Bronchial epithelial cell (primary cell): Measurements from ENCODE around the gene LMO4. TPM values are rescaled to one million over a fixed set of nuclear protein-coding genes. Genes with fewer than 3 reads are reported as not detected.
A peak's percentile ranks its signal among the peaks of the same experiment; 100 is the strongest.

ENCODE experiments used
- DNase-seq: peaks from one replicate; pipeline ENCODE4 v3.0.0-alpha.2; 2010; ENCODE audit warnings: low read depth
- FAIRE-seq: peaks from 2 replicates; lab custom pipeline; 2011; peaks lifted over from hg19 to GRCh38; lab: Jason Lieb, UNC
- H3K27me3 ChIP-seq: 2 replicates; pipeline ENCODE4 v1.5.1; 2011; ENCODE audit warnings: low read length; ENCODE audit not compliant: control insufficient read depth, insufficient read depth
- H3K36me3 ChIP-seq: 2 replicates; pipeline ENCODE4 v1.5.1; 2011; ENCODE audit warnings: low read length; ENCODE audit not compliant: control insufficient read depth, insufficient read depth
- H3K4me3 ChIP-seq: 2 replicates; pipeline ENCODE4 v1.5.1; 2011; ENCODE audit warnings: mild to moderate bottlenecking, low read depth, low read length, control low read depth
- CTCF ChIP-seq: IDR thresholded peaks from 2 replicates; pipeline ENCODE4 v1.5.1; 2011; ENCODE audit warnings: mild to moderate bottlenecking, moderate library complexity, low read length, control low read depth, inconsistent platforms; ENCODE audit not compliant: insufficient read depth, severe bottlenecking
- total RNA-seq: library from RNA; depleted of rRNA; stranded (reverse); fragments of >200 nt; gene quantifications from 2 replicates; pipeline ENCODE4 v1.2.1, GENCODE V29; 2014

LMO4 gene
- total RNA-seq, 1 donor from 2014 or later: 73.7 TPM

- FAIRE-seq: no peak
- Histone ChIP-seq H3K36me3 (no peaks in the 10 kb centered on the region), H3K27me3 (no peaks in the 10 kb centered on the region), H3K4me3 (no peak overlapping the region)
- DNase-seq: peak; percentile 52
- peak; percentile 52 for TF ChIP-seq CTCF
Measured at GRCh38 chr1:87292684-87293493, 35.8 kb upstream of the LMO4 start.

GRCh38 chr1:87294633-87295032, 34.0 kb upstream of the LMO4 start:
- H3K36me3 ChIP-seq: no peaks in the 10 kb centered on the region
- no peak for DNase-seq
- no peaks in the 10 kb centered on the region for H3K27me3 ChIP-seq
- FAIRE-seq: no peak
- no peak for TF ChIP-seq CTCF
- H3K4me3 ChIP-seq: no peak overlapping the region

- no peak for TF ChIP-seq CTCF
Measured at GRCh38 chr1:87295445-87296110, 33.1 kb upstream of the LMO4 start.

GRCh38 chr1:87296206-87296605, 32.5 kb upstream of the LMO4 start:
- no peaks in the 10 kb centered on the region for H3K36me3 ChIP-seq
- no peak for FAIRE-seq
- H3K4me3 ChIP-seq: no peak overlapping the region
- no peaks in the 10 kb centered on the region for H3K27me3 ChIP-seq
- no peak for TF ChIP-seq CTCF
- no peak for DNase-seq

More at GRCh38 chr1:87295445-87296110, 33.1 kb upstream of the LMO4 start:
- FAIRE-seq (no peak), DNase-seq (no peak)
- H3K27me3 ChIP-seq: no peaks in the 10 kb centered on the region
- H3K36me3 ChIP-seq: no peaks in the 10 kb centered on the region
- H3K4me3 ChIP-seq: no peak overlapping the region

GRCh38 chr1:87299661-87300060, 29.0 kb upstream of the LMO4 start:
- no peak overlapping the region for H3K4me3 ChIP-seq
- no peak for FAIRE-seq
- H3K36me3 ChIP-seq: no peaks in the 10 kb centered on the region
- no peak for TF ChIP-seq CTCF
- no peak for DNase-seq
- H3K27me3 ChIP-seq: no peaks in the 10 kb centered on the region
